CD4-positive, alpha-beta T cell (primary cell): ENCODE results near the gene PCNX3. TPM values are rescaled to one million over a fixed set of nuclear protein-coding genes. Genes with fewer than 3 reads are reported as not detected.
"Not testable (repeated sequence)": the region's sequence is repeated elsewhere in the genome, so short reads cannot be mapped to it uniquely, and the experiment has no call there.

Experiments
- ATAC-seq: fragments of 200-7000 bp; cut with Tn5 transposase; one replicate; pipeline ENCODE4 v1.10.0; 2022; ENCODE audit warnings: mild to moderate bottlenecking; ENCODE audit not compliant: poor library complexity
- CTCF ChIA-PET: fragments of 350-600 bp; sonication (Branson Sonifier 250); formaldehyde crosslinking; loops from one replicate; lab custom pipeline; 2021; ENCODE audit warnings: antibody characterized with exemption, inconsistent platforms; lab: Charles Lee
- POLR2A ChIA-PET: fragments of 350-600 bp; sonication (Branson Sonifier 250); formaldehyde crosslinking; loops from one replicate; lab custom pipeline; 2021; ENCODE audit warnings: antibody characterized with exemption, inconsistent platforms; lab: Charles Lee
- DNase-seq, 14 experiments: peaks; one replicate each; pipeline ENCODE4 v3.0.0-alpha.2; 2013 to 2020; ENCODE audit warnings: mixed read lengths in 2 of 14
- H3K27ac ChIP-seq, 2 donors: one replicate each; pipeline versions ENCODE4 v1.5.1 to v1.7.0; 2013; ENCODE audit warnings: low read length in 2 of 2, low read depth in 1 of 2, mild to moderate bottlenecking in 1 of 2
- H3K27me3 ChIP-seq, 2 experiments: 1 replicate in 1 of 2; 2 replicates in 1 of 2; pipeline versions ENCODE4 v1.6.1 to v1.7.0; 2013; ENCODE audit warnings: low read length in 2 of 2, control low read depth in 1 of 2, mild to moderate bottlenecking in 1 of 2, moderate library complexity in 1 of 2; ENCODE audit not compliant: insufficient read depth in 2 of 2, control insufficient read depth in 1 of 2
- H3K36me3 ChIP-seq: one replicate; pipeline ENCODE4 v1.6.1; 2013; ENCODE audit warnings: low read length, control low read depth; ENCODE audit not compliant: insufficient read depth
- H3K4me1 ChIP-seq: one replicate; pipeline ENCODE4 v1.6.1; 2013; ENCODE audit warnings: low read length, control low read depth; ENCODE audit not compliant: insufficient read depth
- H3K4me3 ChIP-seq: one replicate; pipeline ENCODE4 v1.5.1; 2013; ENCODE audit warnings: mild to moderate bottlenecking, low read length, moderate library complexity
- H3K9me3 ChIP-seq, 2 experiments: 1 replicate in 1 of 2; 2 replicates in 1 of 2; pipeline versions ENCODE4 v1.6.1 to v1.7.0; 2013; ENCODE audit warnings: low read length in 2 of 2, mild to moderate bottlenecking in 2 of 2, control low read depth in 1 of 2, moderate library complexity in 1 of 2; ENCODE audit not compliant: control insufficient read depth in 1 of 2, insufficient read depth in 1 of 2
- H3K27ac Mint-ChIP-seq: one replicate; pipeline ENCODE4 v1.8.0; 2020; ENCODE audit warnings: mixed read lengths
- H3K27me3 Mint-ChIP-seq: one replicate; pipeline ENCODE4 v1.8.0; 2021; ENCODE audit warnings: mixed read lengths
- H3K36me3 Mint-ChIP-seq: one replicate; pipeline ENCODE4 v1.8.0; 2021; ENCODE audit warnings: low read depth, mixed read lengths
- H3K4me1 Mint-ChIP-seq: one replicate; pipeline ENCODE4 v1.8.0; 2021; ENCODE audit warnings: low read depth, mixed read lengths
- H3K4me3 Mint-ChIP-seq: one replicate; pipeline ENCODE4 v1.8.0; 2020; ENCODE audit warnings: mild to moderate bottlenecking, mixed read lengths
- H3K9me3 Mint-ChIP-seq: one replicate; pipeline ENCODE4 v1.8.0; 2020; ENCODE audit warnings: mixed read lengths
- CTCF ChIP-seq: fragments of 200-600 bp; IDR thresholded peaks from one replicate; pipeline ENCODE4 v1.8.0; 2022; ENCODE audit warnings: antibody characterized with exemption, mild to moderate bottlenecking
- intact Hi-C, 2 experiments: fragments of 100-400 bp; cut with DNase I in 1 of 2; cut with micrococcal nuclease in 1 of 2; formaldehyde crosslinking; loops; one replicate each; pipeline versions ENCODE4 v1.15.1 to v1.9.0; 2023 to 2025; cut with DNase I, micrococcal nuclease
- total RNA-seq, 174 experiments: library from RNA in 2 of 174; stranded (reverse) in 2 of 174; gene quantifications; one replicate each; pipeline ENCODE4 v1.2.3 and lab custom pipeline; 2021 to 2026

Gene PCNX3
- total RNA-seq, 2 experiments from 2014 or later: 37.3 to 40.5 TPM

GRCh38 chr11:65636108-65637031 lies 20.8 kb downstream of the PCNX3 start:
- no peaks in the 10 kb centered on the region for H3K9me3 ChIP-seq
- Mint-ChIP-seq H3K9me3 (no peaks in the 10 kb centered on the region), H3K27me3 (no peaks in the 10 kb centered on the region), H3K27ac (peak overlapping the region; percentile 100), H3K4me1 (peaks cover 53% of the 10 kb centered on the region), H3K36me3 (peaks cover 56% of the 10 kb centered on the region), H3K4me3 (peak overlapping the region; percentile 84)
- peak overlapping the region in 1 of 2 donors; percentile 95 for H3K27ac ChIP-seq
- intact Hi-C loops: no loop called here
- no peaks in the 10 kb centered on the region for H3K27me3 ChIP-seq
- ChIA-PET POLR2A (interaction anchor here (0.6 to 1.7 kb wide), 3 partner anchors 16 to 64 kb away, joined by 3 to 4 read pairs (median 3); partner anchors contain the start of gene PCNX3), CTCF (interaction anchor here (2.2 kb wide), 1 partner anchor 10 kb away, joined by 10 read pairs; no protein-coding TSS in a partner anchor)
- H3K4me3 ChIP-seq: no peak overlapping the region
- TF ChIP-seq CTCF: no peak
- no peak for DNase-seq
- ATAC-seq: no peak
- peaks cover 63% of the 10 kb centered on the region for H3K36me3 ChIP-seq
- H3K4me1 ChIP-seq: peaks cover 61% of the 10 kb centered on the region

DNA sequence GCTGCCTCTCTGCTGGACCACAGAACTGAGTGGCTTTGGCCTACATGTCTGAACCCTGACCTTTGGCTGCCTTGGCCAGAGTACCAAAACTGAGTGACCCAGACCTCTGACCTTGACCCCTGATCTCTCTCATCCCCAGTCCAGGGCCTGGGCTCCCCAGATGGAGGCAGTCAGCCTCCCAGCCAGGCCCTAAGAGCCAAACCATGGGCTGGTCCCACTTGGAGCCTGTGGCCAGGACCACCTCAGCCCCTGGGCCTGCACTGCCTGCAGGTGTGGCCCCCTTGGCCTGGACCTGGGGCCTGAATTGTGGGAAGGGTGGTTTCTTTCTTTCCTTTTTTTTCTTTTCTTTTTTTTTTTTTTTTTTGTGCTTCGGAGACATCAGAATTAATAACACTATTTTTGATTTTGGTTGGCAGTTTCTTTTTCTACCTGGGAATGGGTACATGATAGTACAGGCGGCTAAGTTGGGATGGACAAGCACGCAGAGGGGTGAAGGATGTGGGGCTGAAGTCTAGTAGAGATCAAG lies 21.5 kb downstream of the PCNX3 start:
- Mint-ChIP-seq H3K36me3 (peaks cover 58% of the 10 kb centered on the region), H3K27ac (peak overlapping the region; percentile 100), H3K4me3 (peak overlapping the region; percentile 97), H3K9me3 (no peaks in the 10 kb centered on the region), H3K27me3 (no peaks in the 10 kb centered on the region), H3K4me1 (peaks cover 60% of the 10 kb centered on the region)
- DNase-seq (no peak), ATAC-seq (no peak)
- no peaks in the 10 kb centered on the region for H3K27me3 ChIP-seq
- no peak for TF ChIP-seq CTCF
- CTCF ChIA-PET: interaction anchor here (0.8 to 2.2 kb wide), 4 partner anchors 11 to 223 kb away, joined by 3 to 10 read pairs (median 5); partner anchors contain the start of genes KAT5 and MUS81
- POLR2A ChIA-PET: interaction anchor here (0.6 to 6.1 kb wide), 12 partner anchors 11 to 365 kb away, joined by 3 to 244 read pairs (median 4); partner anchors contain the start of genes BANF1, EIF1AD, KAT5 and MAP3K11
- no peaks in the 10 kb centered on the region for H3K9me3 ChIP-seq
- peak overlapping the region; percentile 68 to 95 for H3K27ac ChIP-seq
- H3K4me3 ChIP-seq: no peak overlapping the region
- H3K4me1 ChIP-seq: peaks cover 68% of the 10 kb centered on the region
- intact Hi-C loops: no loop called here
- peaks cover 63% of the 10 kb centered on the region for H3K36me3 ChIP-seq

GRCh38 chr11:65637794-65638419 lies 22.3 kb downstream of the PCNX3 start, which contains the start of gene SIPA1:
Gene SIPA1 (plus strand): TSS chr11:65638101. CDS start chr11:65640922, 2,821 bp downstream.
- H3K9me3 ChIP-seq: no peaks in the 10 kb centered on the region
- H3K4me1 ChIP-seq: peaks cover 74% of the 10 kb centered on the region
- H3K27me3 ChIP-seq: no peaks in the 10 kb centered on the region
- peak within 1 kb of the TSS; percentile 92 to 95 for H3K27ac ChIP-seq
- TF ChIP-seq CTCF: no peak
- CTCF ChIA-PET: interaction anchor here (0.8 to 2.4 kb wide), 5 partner anchors 12 to 222 kb away, joined by 3 to 10 read pairs (median 6); partner anchors contain the start of genes KAT5 and MUS81
- ATAC-seq (peak; percentile 43), DNase-seq (peak; percentile 50 to 90 (median 68))
- Mint-ChIP-seq H3K27ac (peak within 1 kb of the TSS; percentile 100), H3K36me3 (peaks cover 58% of the 10 kb centered on the region), H3K9me3 (no peaks in the 10 kb centered on the region), H3K4me3 (peak within 1 kb of the TSS; percentile 97), H3K4me1 (peaks cover 60% of the 10 kb centered on the region), H3K27me3 (no peaks in the 10 kb centered on the region)
- H3K36me3 ChIP-seq: peaks cover 66% of the 10 kb centered on the region
- POLR2A ChIA-PET: interaction anchor here (0.6 to 6.1 kb wide), 19 partner anchors 8 to 675 kb away, joined by 3 to 244 read pairs (median 4); partner anchors contain the start of genes BANF1, EIF1AD, KAT5 and MAP3K11
- intact Hi-C loops: loop anchor here in 1 of 2 experiments (1.0 to 2.0 kb wide), 3 partner anchors 14 to 25 kb away; no protein-coding TSS in a partner anchor
- H3K4me3 ChIP-seq: peak within 1 kb of the TSS; percentile 100

DNA sequence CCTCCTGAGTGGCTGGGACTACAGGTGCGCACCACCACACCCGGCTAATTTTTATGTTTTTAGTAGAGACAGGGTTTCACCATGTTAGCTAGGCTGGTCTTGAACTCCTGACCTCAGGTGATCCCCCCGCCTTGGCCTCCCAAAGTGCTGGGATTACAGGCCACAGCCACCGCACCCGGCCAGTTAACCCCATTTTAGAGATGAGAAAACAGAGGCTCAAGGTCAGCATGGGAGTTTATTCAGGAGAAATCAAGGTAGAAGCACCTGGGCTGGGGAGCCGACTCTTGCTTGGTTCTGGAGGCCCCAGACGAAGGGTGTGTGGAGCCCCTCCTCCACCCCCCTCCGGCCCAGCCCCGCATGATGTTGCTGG lies 23.6 kb downstream of the PCNX3 start:
- Mint-ChIP-seq H3K4me3 (peak overlapping the region; percentile 97), H3K4me1 (peaks cover 64% of the 10 kb centered on the region), H3K27ac (peak overlapping the region; percentile 100), H3K36me3 (peaks cover 63% of the 10 kb centered on the region)
- ChIA-PET CTCF (interaction anchor here (1.3 to 2.4 kb wide), 4 partner anchors 14 to 72 kb away, joined by 3 to 10 read pairs (median 6); partner anchors contain the start of gene KAT5), POLR2A (interaction anchor here (0.8 to 6.1 kb wide), 14 partner anchors 8 to 363 kb away, joined by 3 to 244 read pairs (median 7); partner anchors contain the start of genes BANF1, CFL1, FAM89B and KAT5)
- intact Hi-C loops: loop anchor here (1.0 to 2.0 kb wide), 3 partner anchors 14 to 24 kb away; partner anchors contain the start of gene PCNX3 (in 1 of the 2)
- not testable (repeated sequence) for H3K9me3 ChIP-seq, H3K9me3 Mint-ChIP-seq, H3K27me3 Mint-ChIP-seq, H3K27me3 ChIP-seq, DNase-seq, ATAC-seq
- Histone ChIP-seq H3K27ac (peak overlapping the region; percentile 92 to 95), H3K36me3 (peaks cover 67% of the 10 kb centered on the region), H3K4me3 (peak overlapping the region; percentile 100), H3K4me1 (peaks cover 75% of the 10 kb centered on the region)
